GM18498 (cell line): Measurements from ENCODE around the gene PSMC3.

ENCODE experiments used
- ATAC-seq: cut with Tn5 transposase; IDR thresholded peaks from one replicate; pipeline ENCODE4 v1.9.1; 2021; ENCODE audit warnings: mild to moderate bottlenecking, moderate library complexity; ENCODE audit not compliant: unreplicated experiment

Gene PSMC3

DNA sequence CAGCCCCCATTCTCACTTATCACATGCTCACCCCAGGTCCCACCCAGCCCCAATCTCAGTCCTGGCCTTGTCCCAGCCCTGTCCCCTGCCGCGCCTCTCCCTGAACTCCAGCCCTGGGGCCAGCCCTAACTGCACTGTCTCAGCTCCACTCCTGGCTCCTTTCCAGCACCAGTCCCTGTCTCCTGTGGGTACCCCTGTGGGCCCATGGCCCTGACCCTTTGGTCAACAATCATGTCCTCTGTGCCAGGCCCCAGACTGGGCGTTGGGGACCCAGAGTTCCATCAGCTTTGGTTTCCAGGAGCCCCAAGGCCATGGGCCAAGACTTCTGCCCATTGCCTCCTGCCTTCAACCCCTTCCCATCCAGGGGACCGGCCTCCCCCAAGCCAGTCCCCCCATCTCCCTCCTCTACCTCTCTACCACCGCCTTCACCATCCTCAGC is 48.6 kb downstream of the PSMC3 start:
- no peak for ATAC-seq

- no peak for ATAC-seq
These were observed 49.5 kb downstream of the PSMC3 start for GRCh38 chr11:47376525-47377371.

GRCh38 chr11:47376107-47376524 is 50.1 kb downstream of the PSMC3 start:
- no peak for ATAC-seq

DNA sequence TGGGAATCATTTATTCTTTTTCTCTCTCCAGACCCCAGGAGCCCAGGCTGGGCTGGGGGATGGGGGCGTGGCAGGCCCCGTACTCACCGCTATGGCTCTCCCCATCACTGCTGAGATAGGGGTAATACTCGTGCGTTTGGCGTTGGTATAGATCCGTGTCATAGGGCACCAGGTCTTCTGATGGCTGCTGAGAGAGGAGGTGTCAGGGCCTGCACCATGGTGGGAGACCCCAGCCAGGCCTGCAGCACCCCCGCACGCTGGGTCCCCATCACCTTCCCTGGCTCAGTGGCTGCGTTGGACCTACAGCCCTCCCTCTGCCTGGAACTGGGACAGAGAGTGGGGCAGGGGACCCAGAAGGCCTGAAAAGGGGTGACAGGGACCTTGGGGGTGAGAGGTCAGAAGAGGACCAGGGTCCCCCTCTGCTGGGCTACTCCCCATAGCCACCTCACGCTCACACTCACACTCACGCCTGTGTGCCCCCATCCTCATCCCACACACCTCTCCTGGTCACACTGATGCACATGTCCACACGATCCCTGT is 50.6 kb downstream of the PSMC3 start:
- no peak for ATAC-seq

DNA sequence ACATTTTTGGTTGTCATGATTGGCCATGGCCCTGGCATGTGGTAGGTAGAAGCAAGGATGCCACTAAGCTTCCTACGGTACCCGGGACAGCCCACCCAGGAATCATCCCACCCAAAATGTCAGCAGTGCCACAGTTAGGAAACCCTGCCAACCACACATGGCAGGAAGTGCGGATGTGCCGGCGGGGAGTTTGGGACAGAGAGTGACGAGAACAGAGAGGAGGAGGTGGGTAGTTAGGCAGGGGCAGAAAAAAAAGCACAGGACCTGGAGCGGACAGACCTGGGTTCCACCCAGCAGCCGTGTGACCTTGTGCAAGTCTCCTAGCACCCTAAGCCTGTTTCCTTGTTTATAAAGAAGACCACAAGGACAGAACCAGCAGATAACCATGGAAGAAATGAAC is 51.2 kb downstream of the PSMC3 start:
- no peak for ATAC-seq

DNA sequence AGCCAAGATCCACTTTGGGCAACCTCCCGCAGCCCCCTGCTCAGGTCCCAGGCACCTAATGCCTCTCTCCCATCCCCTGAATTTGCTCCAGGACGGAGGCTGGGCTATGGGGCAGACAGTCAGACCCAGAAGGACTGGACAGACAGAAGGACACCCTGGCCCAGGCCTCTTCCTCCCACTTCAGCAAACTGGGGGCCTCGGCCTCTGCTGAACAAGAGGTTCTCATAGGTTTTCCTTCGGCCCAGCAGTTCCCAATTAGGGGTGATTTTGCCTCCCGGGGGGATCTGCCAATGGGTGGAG is 51.6 kb downstream of the PSMC3 start:
- no peak for ATAC-seq

GRCh38 chr11:47373876-47374719 is 52.1 kb downstream of the PSMC3 start:
- no peak for ATAC-seq

GRCh38 chr11:47372422-47372821 is 53.8 kb downstream of the PSMC3 start:
- ATAC-seq, result no peak

GRCh38 chr11:47369676-47370075 is 56.6 kb downstream of the PSMC3 start:
- no peak for ATAC-seq
